Endothelial cell of umbilical vein (primary cell): ENCODE results near the gene SOCS7.

Source experiments
- EZH2 ChIP-seq: IDR thresholded peaks from 2 replicates; pipeline ENCODE4 v1.6.1; 2012; ENCODE audit warnings: borderline replicate concordance, low read depth, mild to moderate bottlenecking, moderate library complexity, low read length, inconsistent platforms; ENCODE audit not compliant: severe bottlenecking
- GATA2 ChIP-seq: IDR thresholded peaks from 2 replicates; pipeline ENCODE4 v1.7.0; 2011; ENCODE audit warnings: low read depth, mild to moderate bottlenecking, moderate library complexity, mixed read lengths, low read length; ENCODE audit not compliant: insufficient read length, insufficient read depth
- JUN ChIP-seq: IDR thresholded peaks from 2 replicates; pipeline ENCODE4 v1.6.1; 2011; ENCODE audit warnings: borderline replicate concordance, low read depth; ENCODE audit not compliant: insufficient read length, insufficient read depth
- POLR2A ChIP-seq: IDR thresholded peaks from 2 replicates; pipeline ENCODE4 v1.6.1; 2012; ENCODE audit warnings: low read depth, mild to moderate bottlenecking, control low read depth, low read length
- POLR2AphosphoS5 ChIP-seq: IDR thresholded peaks from 2 replicates; pipeline ENCODE4 v1.6.1; 2012; ENCODE audit warnings: low read depth, mild to moderate bottlenecking, control low read depth, low read length, moderate library complexity; ENCODE audit not compliant: insufficient read depth
- TF ChIP-seq, protein P1 (sequence below), 2 donors: IDR thresholded peaks; 1 replicate in 1 of 2; 2 replicates in 1 of 2; pipeline ENCODE4 v1.5.1; 2011; ENCODE audit warnings: low read length in 2 of 2, mild to moderate bottlenecking in 2 of 2, moderate library complexity in 2 of 2, control low read depth in 1 of 2, inconsistent platforms in 1 of 2, low read depth in 1 of 2; ENCODE audit not compliant: insufficient read depth in 1 of 2; ENCODE audit errors: extremely low read depth in 1 of 2
- TF ChIP-seq, protein P2 (sequence below): IDR thresholded peaks from 2 replicates; pipeline ENCODE4 v1.6.1; 2011; ENCODE audit not compliant: insufficient read depth, insufficient read length

- TF ChIP-seq, protein P1, sequence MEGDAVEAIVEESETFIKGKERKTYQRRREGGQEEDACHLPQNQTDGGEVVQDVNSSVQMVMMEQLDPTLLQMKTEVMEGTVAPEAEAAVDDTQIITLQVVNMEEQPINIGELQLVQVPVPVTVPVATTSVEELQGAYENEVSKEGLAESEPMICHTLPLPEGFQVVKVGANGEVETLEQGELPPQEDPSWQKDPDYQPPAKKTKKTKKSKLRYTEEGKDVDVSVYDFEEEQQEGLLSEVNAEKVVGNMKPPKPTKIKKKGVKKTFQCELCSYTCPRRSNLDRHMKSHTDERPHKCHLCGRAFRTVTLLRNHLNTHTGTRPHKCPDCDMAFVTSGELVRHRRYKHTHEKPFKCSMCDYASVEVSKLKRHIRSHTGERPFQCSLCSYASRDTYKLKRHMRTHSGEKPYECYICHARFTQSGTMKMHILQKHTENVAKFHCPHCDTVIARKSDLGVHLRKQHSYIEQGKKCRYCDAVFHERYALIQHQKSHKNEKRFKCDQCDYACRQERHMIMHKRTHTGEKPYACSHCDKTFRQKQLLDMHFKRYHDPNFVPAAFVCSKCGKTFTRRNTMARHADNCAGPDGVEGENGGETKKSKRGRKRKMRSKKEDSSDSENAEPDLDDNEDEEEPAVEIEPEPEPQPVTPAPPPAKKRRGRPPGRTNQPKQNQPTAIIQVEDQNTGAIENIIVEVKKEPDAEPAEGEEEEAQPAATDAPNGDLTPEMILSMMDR (IDR thresholded peaks at IDR 0.05; ENCODE audit: extremely low read depth in 1 of 2, insufficient read depth in 1 of 2, low read depth in 1 of 2, low read length in 2 of 2) = no peak
- TF ChIP-seq JUN = no peak
- TF ChIP-seq, protein P2, sequence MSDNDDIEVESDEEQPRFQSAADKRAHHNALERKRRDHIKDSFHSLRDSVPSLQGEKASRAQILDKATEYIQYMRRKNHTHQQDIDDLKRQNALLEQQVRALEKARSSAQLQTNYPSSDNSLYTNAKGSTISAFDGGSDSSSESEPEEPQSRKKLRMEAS = no peak
- no peak for TF ChIP-seq POLR2A
- no peak for TF ChIP-seq POLR2AphosphoS5
- TF ChIP-seq GATA2 = no peak
- TF ChIP-seq EZH2 = no peak
Measured at GRCh38 chr17:38317081-38317480, 34.6 kb upstream of the SOCS7 start.
